GM12873 (cell line): ENCODE results near the gene MRS2.

Experiments used
- TF ChIP-seq, protein P1 (sequence below): IDR thresholded peaks from 2 replicates; pipeline ENCODE4 v1.5.1; 2012; ENCODE audit warnings: low read depth, mild to moderate bottlenecking, moderate library complexity, low read length, control low read depth; ENCODE audit not compliant: insufficient read depth; ENCODE audit errors: missing control alignments

Gene MRS2

GRCh38 chr6:24432611-24433010, 29.9 kb downstream of the MRS2 start:
- TF ChIP-seq, protein P1, sequence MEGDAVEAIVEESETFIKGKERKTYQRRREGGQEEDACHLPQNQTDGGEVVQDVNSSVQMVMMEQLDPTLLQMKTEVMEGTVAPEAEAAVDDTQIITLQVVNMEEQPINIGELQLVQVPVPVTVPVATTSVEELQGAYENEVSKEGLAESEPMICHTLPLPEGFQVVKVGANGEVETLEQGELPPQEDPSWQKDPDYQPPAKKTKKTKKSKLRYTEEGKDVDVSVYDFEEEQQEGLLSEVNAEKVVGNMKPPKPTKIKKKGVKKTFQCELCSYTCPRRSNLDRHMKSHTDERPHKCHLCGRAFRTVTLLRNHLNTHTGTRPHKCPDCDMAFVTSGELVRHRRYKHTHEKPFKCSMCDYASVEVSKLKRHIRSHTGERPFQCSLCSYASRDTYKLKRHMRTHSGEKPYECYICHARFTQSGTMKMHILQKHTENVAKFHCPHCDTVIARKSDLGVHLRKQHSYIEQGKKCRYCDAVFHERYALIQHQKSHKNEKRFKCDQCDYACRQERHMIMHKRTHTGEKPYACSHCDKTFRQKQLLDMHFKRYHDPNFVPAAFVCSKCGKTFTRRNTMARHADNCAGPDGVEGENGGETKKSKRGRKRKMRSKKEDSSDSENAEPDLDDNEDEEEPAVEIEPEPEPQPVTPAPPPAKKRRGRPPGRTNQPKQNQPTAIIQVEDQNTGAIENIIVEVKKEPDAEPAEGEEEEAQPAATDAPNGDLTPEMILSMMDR, result no peak

DNA sequence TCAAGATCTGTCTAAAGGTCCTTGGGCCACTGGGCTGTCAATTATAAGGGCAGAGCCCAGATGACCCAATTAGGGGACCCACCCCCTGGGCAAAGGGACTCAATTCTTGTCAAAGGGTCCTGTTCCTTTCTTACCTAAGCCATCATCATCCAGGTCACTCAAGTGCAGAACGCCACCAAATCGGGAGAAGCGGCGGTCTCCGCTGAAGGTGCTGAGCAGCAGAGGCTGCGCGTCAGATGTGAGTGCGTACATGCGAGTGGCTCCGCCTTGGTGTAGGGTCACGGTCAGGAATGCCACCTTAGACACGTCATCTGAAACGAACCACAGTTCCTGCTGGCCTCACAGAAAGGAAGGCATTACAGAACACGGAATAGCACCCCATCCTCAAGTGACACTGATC, 34.2 kb downstream of the MRS2 start:
- TF ChIP-seq, protein P1, result no peak

DNA sequence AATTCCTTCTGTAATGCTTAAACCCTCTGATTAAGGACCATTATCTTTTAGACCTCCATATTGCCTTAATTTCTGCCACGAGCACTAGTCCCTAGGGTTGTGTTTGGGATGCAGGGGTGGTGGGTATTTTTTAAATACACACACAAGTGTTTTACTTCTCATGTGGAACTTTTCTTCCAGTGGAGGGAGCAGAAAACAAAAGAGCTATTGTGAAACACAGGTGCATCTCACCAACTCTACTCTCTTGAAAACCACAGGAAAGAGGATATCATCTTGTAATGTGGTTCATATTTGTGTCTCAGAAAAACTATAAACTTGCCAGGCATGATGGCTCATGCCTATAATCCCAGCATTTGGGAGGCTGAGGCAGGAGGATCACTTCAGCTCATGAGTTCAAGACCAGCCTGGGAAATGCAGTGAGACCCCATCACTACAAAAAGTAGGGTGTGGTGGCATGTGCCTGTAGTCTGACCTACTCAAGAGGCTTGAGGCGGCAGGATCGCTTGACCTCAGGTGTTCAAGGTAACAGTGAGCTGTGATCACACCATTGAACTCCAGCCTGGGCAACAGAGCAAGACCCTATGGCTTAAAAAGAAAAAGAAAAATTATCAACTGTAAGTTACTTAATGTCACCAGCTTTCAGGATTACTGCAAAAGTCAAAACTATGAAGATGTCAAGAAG, 37.3 kb downstream of the MRS2 start:
- TF ChIP-seq, protein P1, result no peak

DNA sequence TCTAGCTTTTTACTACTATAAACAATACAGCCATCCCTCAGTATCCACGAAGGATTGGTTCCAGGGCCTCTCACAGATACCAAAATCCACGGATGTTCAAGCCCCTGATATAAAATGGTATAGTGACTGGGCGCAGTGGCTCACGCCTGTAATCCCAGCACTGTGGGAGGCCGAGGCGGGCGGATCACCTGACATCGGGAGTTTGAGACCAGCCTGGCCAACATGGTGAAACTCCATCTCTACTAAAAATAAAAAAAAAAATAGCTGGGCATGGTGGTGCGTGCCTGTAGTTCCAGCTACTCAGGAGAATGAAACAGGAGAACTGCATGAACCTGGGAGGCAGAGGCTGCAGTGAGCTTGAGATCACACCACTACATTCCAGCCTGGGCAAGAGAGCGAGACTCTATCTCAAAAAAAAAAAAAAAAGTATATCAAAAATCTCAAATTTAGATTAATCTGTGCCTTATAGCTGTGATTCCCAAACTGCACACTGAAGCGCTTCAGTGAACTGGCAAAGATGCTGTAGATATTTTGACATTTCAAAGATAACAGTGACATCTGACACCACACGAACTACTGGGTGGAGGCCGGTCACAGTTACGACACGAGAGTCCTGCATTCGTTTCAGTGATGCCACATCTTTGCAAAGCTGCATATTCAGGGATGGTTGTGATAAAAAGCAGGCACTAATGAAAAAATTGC, 38.3 kb downstream of the MRS2 start:
- TF ChIP-seq, protein P1, result no peak

DNA sequence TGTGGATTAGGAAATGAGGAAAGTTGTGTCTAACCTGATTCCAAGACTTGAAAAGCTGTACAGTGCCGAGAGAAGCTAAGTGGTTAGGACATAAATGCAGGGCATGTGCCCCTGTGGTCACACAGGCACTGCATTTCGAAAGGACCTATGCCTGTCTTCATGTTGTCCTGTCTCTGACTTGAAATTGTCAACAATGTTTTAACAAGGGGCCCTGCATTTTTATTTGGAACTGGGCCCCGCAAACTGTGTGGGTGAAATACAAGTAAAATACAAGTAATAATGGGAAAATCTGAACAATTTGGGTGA, 38.8 kb downstream of the MRS2 start:
- TF ChIP-seq, protein P1, result no peak

GRCh38 chr6:24444588-24444987, 41.9 kb downstream of the MRS2 start:
- TF ChIP-seq, protein P1, result no peak

DNA sequence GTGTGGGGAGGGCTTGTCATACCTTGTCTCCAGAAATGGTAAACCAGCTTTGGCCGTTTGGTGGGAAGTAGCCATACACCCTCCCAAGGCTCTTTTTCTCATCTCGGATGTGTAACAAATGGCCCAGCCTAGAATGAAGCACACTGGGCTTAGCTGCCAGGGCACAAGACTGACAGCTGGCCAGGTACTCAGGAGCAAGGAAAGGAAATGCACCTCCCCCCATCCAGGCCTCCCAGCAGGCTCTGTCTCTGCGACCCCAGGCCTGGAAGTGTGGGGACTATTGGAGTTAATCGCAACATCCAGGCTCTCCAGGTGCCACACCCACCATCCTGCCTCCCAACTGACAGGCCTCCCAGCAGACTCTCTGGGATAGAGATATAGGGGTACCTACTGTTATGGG, 43.0 kb downstream of the MRS2 start:
- TF ChIP-seq, protein P1, result no peak
